Activated naive CD4-positive, alpha-beta T cell treated with anti-CD3 and anti-CD28 coated beads, Interleukin-2, amount 50 U/mL, for 72 hours (primary cell): ENCODE results near the gene TRABD2B. TPM values are rescaled to one million over a fixed set of nuclear protein-coding genes. Genes with fewer than 3 reads are reported as not detected.
A peak's percentile ranks its signal among the peaks of the same experiment; 100 is the strongest.

ENCODE experiments used
- ATAC-seq, 2 donors: fragments of 150-1000 bp; cut with Tn5 transposase; 2 replicates each; pipeline ENCODE4 v1.10.0; 2021; ENCODE audit warnings: mild to moderate bottlenecking in 2 of 2, moderate library complexity in 2 of 2
- DNase-seq, 2 donors: peaks; one replicate each; pipeline ENCODE4 v3.0.0; 2021 to 2022; ENCODE audit warnings: low spot score in 2 of 2
- H3K27ac Mint-ChIP-seq, 2 donors: one replicate each; pipeline ENCODE4 v1.8.0; 2022; ENCODE audit warnings: mild to moderate bottlenecking in 2 of 2, mixed read lengths in 2 of 2
- H3K36me3 Mint-ChIP-seq, 2 donors: one replicate each; pipeline ENCODE4 v1.8.0; 2022; ENCODE audit warnings: mixed read lengths in 2 of 2
- H3K9me3 Mint-ChIP-seq, 2 donors: one replicate each; pipeline ENCODE4 v1.8.0; 2022; ENCODE audit warnings: mixed read lengths in 2 of 2
- total RNA-seq, 2 donors: library from RNA; stranded (reverse); gene quantifications; one replicate each; pipeline ENCODE4 v1.2.3, GENCODE V29; 2022

The TRABD2B gene
- total RNA-seq, 2 donors from 2014 or later = not detected

- ATAC-seq = no peak
- H3K36me3 Mint-ChIP-seq = no peaks in the 10 kb centered on the region
- DNase-seq = no peak
- H3K9me3 Mint-ChIP-seq = no peaks in the 10 kb centered on the region
- peak overlapping the region in 1 of 2 donors; percentile 91 for H3K27ac Mint-ChIP-seq
Observed at GRCh38 chr1:47871799-47872353, 125.3 kb downstream of the TRABD2B start.

GRCh38 chr1:47870946-47871676, 126.1 kb downstream of the TRABD2B start:
- no peak for ATAC-seq
- H3K9me3 Mint-ChIP-seq = no peaks in the 10 kb centered on the region
- no peak overlapping the region for H3K27ac Mint-ChIP-seq
- DNase-seq = no peak
- H3K36me3 Mint-ChIP-seq = no peaks in the 10 kb centered on the region

GRCh38 chr1:47870480-47870879, 126.7 kb downstream of the TRABD2B start:
- H3K27ac Mint-ChIP-seq = no peak overlapping the region
- H3K36me3 Mint-ChIP-seq = no peaks in the 10 kb centered on the region
- no peaks in the 10 kb centered on the region for H3K9me3 Mint-ChIP-seq
- DNase-seq (no peak), ATAC-seq (no peak)

- no peak overlapping the region for H3K27ac Mint-ChIP-seq
- ATAC-seq (no peak), DNase-seq (peak in 1 of 2 donors; percentile 31)
- H3K9me3 Mint-ChIP-seq = no peaks in the 10 kb centered on the region
- H3K36me3 Mint-ChIP-seq = no peaks in the 10 kb centered on the region
Observed at GRCh38 chr1:47868348-47868676, 128.9 kb downstream of the TRABD2B start.

GRCh38 chr1:47867438-47868347, 129.5 kb downstream of the TRABD2B start:
- no peak overlapping the region for H3K27ac Mint-ChIP-seq
- ATAC-seq = no peak
- DNase-seq = no peak
- no peaks in the 10 kb centered on the region for H3K9me3 Mint-ChIP-seq
- H3K36me3 Mint-ChIP-seq = no peaks in the 10 kb centered on the region

DNA sequence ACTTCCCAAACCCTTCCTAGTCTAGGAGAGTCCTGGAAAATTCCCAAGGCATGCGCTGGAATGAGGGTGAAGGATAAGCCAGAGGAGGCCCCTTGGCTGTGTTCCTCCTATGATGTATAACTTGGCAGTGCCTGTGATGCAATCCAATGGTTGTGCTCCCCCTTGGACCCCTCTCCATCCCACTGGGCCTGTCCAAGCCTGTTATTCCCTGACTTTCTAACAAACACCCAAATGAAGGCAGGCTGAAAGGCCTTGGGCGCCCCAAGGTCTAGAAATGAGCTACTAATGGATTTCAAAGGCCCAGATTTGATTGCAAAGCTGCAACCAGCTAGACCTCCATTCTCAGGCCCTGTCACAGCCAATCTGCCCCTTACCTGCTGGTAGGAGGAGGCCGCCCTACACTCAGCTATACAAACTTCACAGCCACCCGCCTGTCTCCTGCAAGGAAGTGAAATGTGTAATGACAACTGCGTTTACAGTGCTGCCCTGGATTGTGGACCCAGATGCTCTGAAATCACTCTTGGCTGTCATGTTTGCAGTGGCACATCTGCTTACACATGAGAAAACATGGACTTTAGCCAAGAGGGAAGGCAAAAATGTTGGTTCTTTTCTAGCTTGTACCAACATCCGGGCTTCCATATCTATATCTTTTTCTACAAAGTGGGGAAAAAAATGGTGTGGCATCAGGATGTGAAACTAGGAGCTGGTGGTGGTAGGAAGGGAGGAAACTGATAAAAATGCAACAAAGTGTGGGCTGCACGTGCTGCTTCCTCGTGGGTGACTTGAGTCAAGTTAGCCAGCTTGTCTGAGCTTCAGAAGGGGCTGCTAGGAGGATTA, 130.4 kb downstream of the TRABD2B start:
- Mint-ChIP-seq H3K36me3 (no peaks in the 10 kb centered on the region), H3K9me3 (no peaks in the 10 kb centered on the region), H3K27ac (no peak overlapping the region)
- peak in 1 of 2 donors; percentile 20 for DNase-seq
- ATAC-seq = no peak

DNA sequence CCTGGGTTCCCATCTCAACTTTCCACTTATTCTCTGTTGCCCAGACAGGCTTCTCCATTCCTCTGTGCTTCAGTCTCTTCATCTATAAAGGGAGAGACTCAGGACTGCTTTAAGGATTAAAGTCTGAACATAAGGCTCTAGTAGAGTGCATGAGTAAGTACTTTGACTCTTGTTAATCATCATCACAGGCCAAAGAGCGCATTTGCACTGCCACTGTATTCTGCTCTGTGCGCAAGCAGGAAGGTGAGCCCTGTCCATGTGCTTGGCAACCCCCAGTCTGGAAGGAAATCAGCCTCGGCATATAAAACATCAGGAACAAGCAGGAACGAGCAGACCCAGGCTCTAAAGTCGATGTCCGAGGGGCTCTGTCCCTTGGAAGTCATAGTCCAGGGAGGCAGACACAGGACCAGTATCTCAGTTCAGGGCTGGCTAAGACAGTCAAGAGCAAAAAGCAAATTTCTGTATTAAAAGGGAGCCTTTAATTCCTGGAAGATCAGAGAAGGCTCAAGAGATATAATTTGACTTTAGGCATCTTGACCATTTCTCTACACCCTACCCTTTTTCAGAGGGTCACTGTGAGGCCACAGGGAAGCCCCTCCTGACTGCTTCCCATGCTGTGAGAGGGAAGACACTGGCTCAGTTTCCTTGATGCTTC, 131.2 kb downstream of the TRABD2B start:
- H3K9me3 Mint-ChIP-seq = no peaks in the 10 kb centered on the region
- DNase-seq (peak in 1 of 2 donors; percentile 13), ATAC-seq (no peak)
- no peak overlapping the region for H3K27ac Mint-ChIP-seq
- H3K36me3 Mint-ChIP-seq = no peaks in the 10 kb centered on the region

DNA sequence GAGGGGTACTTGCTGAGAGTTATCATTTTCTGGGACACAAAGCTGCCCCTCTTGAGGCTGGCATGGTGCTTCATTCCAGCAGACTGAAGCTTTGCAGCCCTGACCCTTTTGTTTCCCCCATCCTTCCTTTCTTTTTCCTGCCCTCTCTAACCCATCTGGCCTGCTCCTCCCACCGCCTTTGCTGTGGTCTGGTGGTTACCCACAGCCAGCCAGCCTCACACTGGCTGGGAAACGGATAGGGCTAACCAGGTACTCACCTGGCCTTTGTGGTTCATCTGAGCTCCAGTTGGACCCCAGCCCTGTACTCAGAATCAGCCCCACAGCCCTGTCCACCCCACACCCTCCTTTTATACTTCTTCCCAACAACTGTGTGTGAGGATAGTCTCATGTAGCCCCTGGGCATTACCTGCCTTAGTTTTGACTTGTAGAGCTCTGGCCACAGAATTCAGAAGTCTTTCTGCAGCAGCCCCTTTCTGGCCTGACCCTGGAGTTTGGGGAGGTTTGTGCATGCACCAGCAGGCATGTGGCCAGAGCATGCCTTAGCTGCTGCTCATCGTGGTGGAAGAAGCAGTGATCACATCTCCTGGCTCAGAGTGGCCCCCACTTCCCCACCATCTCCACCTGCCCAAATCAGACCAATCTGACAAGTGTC, 138.0 kb downstream of the TRABD2B start:
- ATAC-seq (no peak), DNase-seq (peak in 1 of 2 donors; percentile 34)
- no peaks in the 10 kb centered on the region for H3K9me3 Mint-ChIP-seq
- no peak overlapping the region for H3K27ac Mint-ChIP-seq
- H3K36me3 Mint-ChIP-seq = no peaks in the 10 kb centered on the region

- ATAC-seq = no peak
Observed at GRCh38 chr1:47856996-47857395, 140.2 kb downstream of the TRABD2B start.

DNA sequence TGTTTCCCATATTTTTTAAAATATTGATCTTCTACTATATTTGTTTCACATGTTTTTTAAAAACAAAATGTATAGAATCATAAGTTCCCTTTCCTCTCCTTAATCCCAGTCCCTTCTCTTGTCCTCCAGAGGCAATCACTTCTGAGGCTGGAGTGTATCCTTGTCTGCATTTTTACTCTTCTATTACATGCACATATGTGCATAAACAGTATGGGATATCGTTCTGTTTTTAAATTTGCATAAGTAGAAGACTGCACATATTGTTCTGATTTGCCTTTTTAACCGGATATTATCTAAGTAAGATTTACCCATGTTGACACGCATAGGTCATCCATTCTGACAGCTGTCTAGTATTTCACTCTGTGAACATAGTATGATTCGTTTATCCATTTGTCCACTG, 142.0 kb downstream of the TRABD2B start:
- no peak for ATAC-seq

More at GRCh38 chr1:47856996-47857395, 140.2 kb downstream of the TRABD2B start:
- no peaks in the 10 kb centered on the region for H3K36me3 Mint-ChIP-seq
- no peak for DNase-seq
- no peaks in the 10 kb centered on the region for H3K9me3 Mint-ChIP-seq
- no peak overlapping the region for H3K27ac Mint-ChIP-seq

DNA sequence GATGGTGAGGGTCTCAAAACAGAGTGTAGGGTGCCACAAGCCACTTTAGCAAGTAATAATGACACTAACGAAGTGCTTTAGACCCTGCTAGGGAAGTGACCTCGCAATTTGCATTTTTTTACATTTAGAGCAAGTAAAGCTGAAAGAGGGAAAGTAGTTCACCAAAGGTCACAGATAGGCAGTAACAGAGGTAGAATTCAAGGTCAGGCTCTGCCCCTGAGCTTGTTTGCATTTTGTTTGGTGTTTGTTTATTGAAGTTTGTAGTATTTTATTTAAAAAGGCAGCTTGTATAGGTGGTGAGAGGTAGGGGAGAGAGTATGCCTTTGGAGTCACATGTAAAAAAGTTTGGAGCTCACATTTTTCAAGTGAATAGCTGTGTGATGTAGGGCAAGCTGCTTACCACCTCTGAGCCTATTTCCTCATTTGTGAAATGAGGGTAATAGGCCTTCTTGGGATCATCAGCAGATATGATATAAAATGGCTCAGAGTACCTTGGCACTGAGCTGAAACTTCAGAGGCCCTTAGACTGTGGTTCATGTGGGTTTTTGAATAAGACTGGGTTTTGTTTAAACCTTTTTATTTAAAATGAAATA, 142.5 kb downstream of the TRABD2B start:
- no peaks in the 10 kb centered on the region for H3K36me3 Mint-ChIP-seq
- DNase-seq (no peak), ATAC-seq (no peak)
- no peaks in the 10 kb centered on the region for H3K9me3 Mint-ChIP-seq
- H3K27ac Mint-ChIP-seq = no peak overlapping the region

More for the DNA sequence above, 142.0 kb downstream of the TRABD2B start:
- DNase-seq = no peak
- Mint-ChIP-seq H3K36me3 (no peaks in the 10 kb centered on the region), H3K27ac (no peak overlapping the region), H3K9me3 (no peaks in the 10 kb centered on the region)

- no peak for DNase-seq
- H3K36me3 Mint-ChIP-seq = no peaks in the 10 kb centered on the region
- no peak overlapping the region for H3K27ac Mint-ChIP-seq
- H3K9me3 Mint-ChIP-seq = no peaks in the 10 kb centered on the region
- no peak for ATAC-seq
Observed at GRCh38 chr1:47853852-47854251, 143.3 kb downstream of the TRABD2B start.

- Mint-ChIP-seq H3K36me3 (no peaks in the 10 kb centered on the region), H3K27ac (no peak overlapping the region), H3K9me3 (no peaks in the 10 kb centered on the region)
- DNase-seq (peak in 1 of 2 donors; percentile 16), ATAC-seq (no peak)
Observed at GRCh38 chr1:47853059-47853458, 144.1 kb downstream of the TRABD2B start.

GRCh38 chr1:47852006-47852718, 145.0 kb downstream of the TRABD2B start:
- no peak for ATAC-seq
- peak in 1 of 2 donors; percentile 21 for DNase-seq
- Mint-ChIP-seq H3K9me3 (no peaks in the 10 kb centered on the region), H3K36me3 (no peaks in the 10 kb centered on the region), H3K27ac (no peak overlapping the region)

GRCh38 chr1:47850451-47850850, 146.7 kb downstream of the TRABD2B start:
- Mint-ChIP-seq H3K27ac (no peak overlapping the region), H3K36me3 (no peaks in the 10 kb centered on the region)

More at GRCh38 chr1:47850451-47850850, 146.7 kb downstream of the TRABD2B start:
- ATAC-seq = no peak
- DNase-seq = peak in 1 of 2 donors; percentile 30
- no peaks in the 10 kb centered on the region for H3K9me3 Mint-ChIP-seq
